Smooth muscle cell (in vitro differentiated cells): ENCODE results near the gene KBTBD3. TPM values are rescaled to one million over a fixed set of nuclear protein-coding genes. Genes with fewer than 3 reads are reported as not detected.
"Not testable (repeated sequence)": the region's sequence is repeated elsewhere in the genome, so short reads cannot be mapped to it uniquely, and the experiment has no call there.

ENCODE experiments used
- DNase-seq: peaks from one replicate; lab custom pipeline; 2025; ENCODE audit not compliant: unreplicated experiment; lab: John Stamatoyannopoulos, UW
- H2AFZ ChIP-seq: fragments of 200-600 bp; sonication (generic); 2 replicates; pipeline ENCODE4 v1.6.0; 2016; ENCODE audit warnings: antibody characterized with exemption, low read depth, mild to moderate bottlenecking
- H3F3A ChIP-seq: fragments of 200-600 bp; sonication (generic); 2 replicates; pipeline ENCODE4 v1.6.0; 2017; ENCODE audit warnings: antibody characterized with exemption, low read depth
- H3K27ac ChIP-seq: fragments of 200-600 bp; sonication (generic); 2 replicates; pipeline ENCODE4 v1.5.1; 2016; ENCODE audit warnings: low read depth, mild to moderate bottlenecking
- H3K27me3 ChIP-seq: fragments of 200-600 bp; sonication (generic); 2 replicates; pipeline ENCODE4 v1.6.1; 2016; ENCODE audit warnings: low read depth, mild to moderate bottlenecking
- H3K36me3 ChIP-seq: fragments of 200-600 bp; sonication (generic); 2 replicates; pipeline ENCODE4 v1.5.1; 2016; ENCODE audit warnings: low read depth
- H3K4me1 ChIP-seq: fragments of 200-600 bp; sonication (generic); 2 replicates; pipeline ENCODE4 v1.5.1; 2016; ENCODE audit warnings: low read depth
- H3K4me2 ChIP-seq: fragments of 200-600 bp; sonication (generic); 2 replicates; pipeline ENCODE4 v1.6.0; 2016; ENCODE audit warnings: mild to moderate bottlenecking
- H3K4me3 ChIP-seq: fragments of 200-600 bp; sonication (generic); 2 replicates; pipeline ENCODE4 v1.5.1; 2016; ENCODE audit warnings: mild to moderate bottlenecking
- H3K79me2 ChIP-seq: fragments of 200-600 bp; sonication (generic); 2 replicates; pipeline ENCODE4 v1.6.0; 2016; ENCODE audit warnings: low read depth, mild to moderate bottlenecking
- H3K9ac ChIP-seq: fragments of 200-600 bp; sonication (generic); 2 replicates; pipeline ENCODE4 v1.6.0; 2016; ENCODE audit warnings: low read depth
- H3K9me3 ChIP-seq: fragments of 200-600 bp; sonication (generic); replicated peaks from 2 replicates; pipeline ENCODE4 v1.5.1; 2016; ENCODE audit warnings: low read depth
- H4K20me1 ChIP-seq: fragments of 200-600 bp; sonication (generic); 2 replicates; pipeline ENCODE4 v1.6.0; 2016; ENCODE audit warnings: low read depth
- WGBS: methylation state at CpG from one replicate; pipeline ENCODE4 v1.1.7; 2016; ENCODE audit warnings: low lambda C conversion rate; 5-methylcytosine and 5-hydroxymethylcytosine counted together
- polyA plus RNA-seq: library from polyadenylated mRNA; unstranded; fragments of >200 nt; fragmentation: Nextera tagmentation; extraction: Ambion mirVana; gene quantifications from 2 replicates; pipeline ENCODE4 v1.2.1, GENCODE V29; 2016
- total RNA-seq: library from RNA; depleted of rRNA; stranded (reverse); fragments of >200 nt; gene quantifications from 2 replicates; pipeline ENCODE4 v1.2.3, GENCODE V29; 2014
- TF ChIP-seq, protein P1 (sequence below): fragments of 200-600 bp; sonication (generic); IDR thresholded peaks from 2 replicates; pipeline ENCODE4 v1.5.1; 2017; ENCODE audit warnings: borderline replicate concordance, mild to moderate bottlenecking, antibody characterized with exemption; ENCODE audit not compliant: insufficient read depth, poor library complexity, severe bottlenecking

The KBTBD3 gene
- total and polyA plus RNA-seq, 2 experiments from 2014 or later = 2.2 to 6.3 TPM

DNA sequence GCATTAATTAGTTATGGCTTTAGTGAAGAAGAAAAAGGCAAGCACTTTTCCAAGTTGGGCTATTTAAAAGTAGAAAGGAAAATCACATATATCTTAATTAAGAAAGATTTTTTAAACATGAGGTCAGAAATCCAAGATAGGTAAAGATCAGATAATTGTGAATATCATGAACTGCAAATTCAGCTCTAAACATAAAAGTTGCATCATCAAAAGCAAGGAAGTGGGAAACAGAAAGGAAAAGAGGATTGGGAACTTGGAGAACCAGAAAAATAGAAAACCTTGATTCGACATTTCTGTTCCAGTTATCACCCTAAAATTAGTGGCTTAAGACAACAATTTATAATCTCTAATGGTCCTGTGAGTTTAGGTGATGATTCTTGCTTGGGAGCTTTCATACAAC lies 17.5 kb downstream of the KBTBD3 start:
- H4K20me1 ChIP-seq = no peaks in the 10 kb centered on the region
- H3K9me3 ChIP-seq = no peaks in the 10 kb centered on the region
- H3F3A ChIP-seq = no peaks in the 10 kb centered on the region
- H3K4me2 ChIP-seq = no peak overlapping the region
- no peaks in the 10 kb centered on the region for H3K36me3 ChIP-seq
- no peak for DNase-seq
- TF ChIP-seq, protein P1, sequence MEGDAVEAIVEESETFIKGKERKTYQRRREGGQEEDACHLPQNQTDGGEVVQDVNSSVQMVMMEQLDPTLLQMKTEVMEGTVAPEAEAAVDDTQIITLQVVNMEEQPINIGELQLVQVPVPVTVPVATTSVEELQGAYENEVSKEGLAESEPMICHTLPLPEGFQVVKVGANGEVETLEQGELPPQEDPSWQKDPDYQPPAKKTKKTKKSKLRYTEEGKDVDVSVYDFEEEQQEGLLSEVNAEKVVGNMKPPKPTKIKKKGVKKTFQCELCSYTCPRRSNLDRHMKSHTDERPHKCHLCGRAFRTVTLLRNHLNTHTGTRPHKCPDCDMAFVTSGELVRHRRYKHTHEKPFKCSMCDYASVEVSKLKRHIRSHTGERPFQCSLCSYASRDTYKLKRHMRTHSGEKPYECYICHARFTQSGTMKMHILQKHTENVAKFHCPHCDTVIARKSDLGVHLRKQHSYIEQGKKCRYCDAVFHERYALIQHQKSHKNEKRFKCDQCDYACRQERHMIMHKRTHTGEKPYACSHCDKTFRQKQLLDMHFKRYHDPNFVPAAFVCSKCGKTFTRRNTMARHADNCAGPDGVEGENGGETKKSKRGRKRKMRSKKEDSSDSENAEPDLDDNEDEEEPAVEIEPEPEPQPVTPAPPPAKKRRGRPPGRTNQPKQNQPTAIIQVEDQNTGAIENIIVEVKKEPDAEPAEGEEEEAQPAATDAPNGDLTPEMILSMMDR = no peak
- 88% methylated on average over 1 of the region's 1 CpG for WGBS
- no peak overlapping the region for H3K27ac ChIP-seq
- H3K4me3 ChIP-seq = no peak overlapping the region
- H3K9ac ChIP-seq = no peak overlapping the region
- H3K79me2 ChIP-seq = no peaks in the 10 kb centered on the region
- no peaks in the 10 kb centered on the region for H3K4me1 ChIP-seq
- H2AFZ ChIP-seq = no peak overlapping the region
- H3K27me3 ChIP-seq = no peaks in the 10 kb centered on the region

DNA sequence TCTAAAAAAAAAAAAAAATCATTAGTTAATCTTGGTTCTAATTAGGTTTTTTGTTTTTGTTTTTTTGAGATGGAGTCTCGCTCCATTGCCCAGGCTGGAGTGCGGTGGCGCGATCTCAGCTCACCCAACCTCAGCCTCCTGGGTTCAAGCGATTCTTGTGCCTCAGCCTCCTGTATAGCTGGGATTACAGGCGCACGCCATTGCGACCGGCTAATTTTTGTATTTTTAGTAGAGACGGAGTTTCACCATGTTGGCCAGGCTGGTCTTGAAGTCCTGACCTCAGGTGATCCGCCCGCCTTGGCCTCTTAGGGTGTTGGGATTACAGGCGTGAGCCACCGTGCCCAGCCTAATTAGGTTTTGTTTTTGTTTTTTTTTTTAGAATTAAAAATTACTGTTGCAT lies 18.8 kb downstream of the KBTBD3 start:
- H3K79me2 ChIP-seq, H3K36me3 ChIP-seq, H3K9ac ChIP-seq, H3K4me1 ChIP-seq, H3F3A ChIP-seq, DNase-seq, H3K27ac ChIP-seq, H4K20me1 ChIP-seq, H3K4me2 ChIP-seq, H3K27me3 ChIP-seq, H3K9me3 ChIP-seq, H2AFZ ChIP-seq, H3K4me3 ChIP-seq: not testable (repeated sequence)
- WGBS = 97% methylated on average over 14 of the region's 14 CpGs

DNA sequence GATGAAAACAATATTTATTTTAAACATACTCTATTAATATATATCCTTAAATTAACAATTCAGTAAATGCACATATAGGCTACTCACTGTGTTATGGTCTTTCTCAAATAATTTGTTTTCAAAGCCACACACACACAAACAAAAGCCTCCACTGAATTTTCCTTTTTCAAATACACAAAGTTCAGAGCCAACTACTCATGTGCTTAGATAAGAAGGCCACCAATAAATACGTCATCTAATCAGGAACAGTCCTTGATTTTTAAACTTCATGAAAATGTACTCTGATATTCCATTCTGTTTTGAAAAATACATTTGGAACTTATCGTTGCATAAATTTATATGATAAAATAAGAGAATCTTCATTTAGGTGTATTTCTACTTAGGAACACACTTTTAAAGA lies 26.0 kb downstream of the KBTBD3 start:
- Histone ChIP-seq H3K4me1 (no peaks in the 10 kb centered on the region), H3K27ac (no peak overlapping the region), H3K36me3 (no peaks in the 10 kb centered on the region), H3K9ac (no peak overlapping the region), H4K20me1 (no peaks in the 10 kb centered on the region), H3K4me3 (no peak overlapping the region), H3K4me2 (no peak overlapping the region), H3F3A (no peaks in the 10 kb centered on the region), H3K27me3 (no peaks in the 10 kb centered on the region), H3K79me2 (no peaks in the 10 kb centered on the region), H2AFZ (no peak overlapping the region), H3K9me3 (no peaks in the 10 kb centered on the region)
- WGBS = 85% methylated on average over 2 of the region's 2 CpGs
- TF ChIP-seq, protein P1 = no peak
- no peak for DNase-seq

DNA sequence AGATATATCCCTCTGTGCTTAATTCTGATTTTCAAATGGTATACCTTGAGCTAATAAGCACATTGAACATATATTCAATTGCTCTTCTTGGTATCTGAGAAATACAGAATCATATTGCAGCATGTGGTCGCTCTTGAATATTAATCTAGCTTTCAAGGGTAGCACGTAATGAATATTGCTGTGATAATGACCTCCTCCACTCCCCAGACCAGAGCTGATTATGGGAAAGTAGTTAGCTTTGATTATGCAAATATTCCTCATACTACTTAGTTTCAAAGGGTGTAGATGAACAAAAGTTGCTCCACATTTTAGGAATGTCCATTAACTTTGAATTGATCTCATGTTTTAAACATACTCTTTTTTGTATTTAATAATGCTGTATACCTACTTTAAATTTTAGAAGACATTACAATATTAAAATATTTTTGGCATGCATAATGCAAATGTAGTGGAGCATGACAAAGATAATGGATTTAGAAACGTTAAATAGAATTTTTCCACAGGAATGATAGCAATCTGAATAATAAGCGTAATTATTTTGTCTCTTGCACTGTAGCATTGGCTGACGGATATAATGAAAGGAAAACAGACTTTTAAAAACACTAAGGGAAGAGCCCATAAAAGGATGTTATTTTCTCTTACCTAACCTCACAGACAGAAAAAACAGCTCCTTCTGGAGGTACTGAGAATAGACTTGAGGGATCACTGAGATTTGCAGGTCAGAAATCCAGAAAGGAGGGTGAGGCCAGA lies 27.2 kb downstream of the KBTBD3 start:
- H3K36me3 ChIP-seq = no peaks in the 10 kb centered on the region
- H3F3A ChIP-seq = no peaks in the 10 kb centered on the region
- no peaks in the 10 kb centered on the region for H3K79me2 ChIP-seq
- H3K9ac ChIP-seq = no peak overlapping the region
- no peaks in the 10 kb centered on the region for H3K27me3 ChIP-seq
- no peak overlapping the region for H3K4me3 ChIP-seq
- no peak overlapping the region for H3K4me2 ChIP-seq
- H3K9me3 ChIP-seq = no peaks in the 10 kb centered on the region
- H3K27ac ChIP-seq = no peak overlapping the region
- no peak for DNase-seq
- 81% methylated on average over 5 of the region's 5 CpGs for WGBS
- TF ChIP-seq, protein P1 = no peak
- H3K4me1 ChIP-seq = no peaks in the 10 kb centered on the region
- no peak overlapping the region for H2AFZ ChIP-seq
- H4K20me1 ChIP-seq = no peaks in the 10 kb centered on the region
